Mucosa of rectum (tissue), 2 donors: ENCODE measurements around the gene ANKFN1.

Experiments
- H3K27ac ChIP-seq, 2 donors: one replicate each; pipeline ENCODE4 v1.7.0; 2013; ENCODE audit warnings: inconsistent platforms in 2 of 2, low read depth in 2 of 2, low read length in 2 of 2
- H3K27me3 ChIP-seq, 2 donors: one replicate each; pipeline ENCODE4 v1.7.0; 2013; ENCODE audit warnings: low read length in 2 of 2; ENCODE audit not compliant: control insufficient read depth in 2 of 2, insufficient read depth in 2 of 2
- H3K36me3 ChIP-seq, 2 donors: one replicate each; pipeline ENCODE4 v1.7.0; 2013; ENCODE audit warnings: low read length in 2 of 2; ENCODE audit not compliant: control insufficient read depth in 2 of 2, insufficient read depth in 2 of 2
- H3K4me1 ChIP-seq, 2 donors: one replicate each; pipeline ENCODE4 v1.7.0; 2013; ENCODE audit warnings: low read length in 2 of 2, mild to moderate bottlenecking in 1 of 2; ENCODE audit not compliant: control insufficient read depth in 2 of 2, insufficient read depth in 2 of 2
- H3K4me3 ChIP-seq, 2 donors: one replicate each; pipeline ENCODE4 v1.7.0; 2013; ENCODE audit warnings: low read length in 2 of 2
- H3K9ac ChIP-seq, 2 donors: one replicate each; pipeline ENCODE4 v1.7.0; 2013; ENCODE audit warnings: low read length in 2 of 2, low read depth in 1 of 2, mild to moderate bottlenecking in 1 of 2
- H3K9me3 ChIP-seq, 2 donors: one replicate each; pipeline ENCODE4 v1.7.0; 2013; ENCODE audit warnings: low read length in 2 of 2; ENCODE audit not compliant: control insufficient read depth in 2 of 2
- donor health status: healthy.
- donor health status: Normal muscosa, but diverticular disease.

Gene ANKFN1

GRCh38 chr17:56152874-56153602 lies at the start of gene ANKFN1:
Gene ANKFN1, plus strand, starts transcription at chr17:56153475. Its CDS starts 59,193 bp downstream, at chr17:56212668.
- Histone ChIP-seq H3K9me3 (no peaks in the 10 kb centered on the region), H3K27me3 (no peaks in the 10 kb centered on the region), H3K4me1 (no peaks in the 10 kb centered on the region), H3K9ac (no peak within 1 kb of the TSS), H3K4me3 (no peak within 1 kb of the TSS), H3K27ac (no peak within 1 kb of the TSS), H3K36me3 (no peaks in the 10 kb centered on the region)

- Histone ChIP-seq H3K27ac (peak overlapping the region; percentile 3 to 56), H3K27me3 (no peaks in the 10 kb centered on the region), H3K36me3 (no peaks in the 10 kb centered on the region), H3K4me1 (peaks cover 9 to 22% of the 10 kb centered on the region in 2 donors), H3K9ac (peak overlapping the region in 1 of 2 donors; percentile 36), H3K9me3 (no peaks in the 10 kb centered on the region), H3K4me3 (no peak overlapping the region)
Observed at GRCh38 chr17:56108811-56109284, 44.4 kb upstream of the ANKFN1 start.

- no peak overlapping the region for H3K9ac ChIP-seq
- H3K27me3 ChIP-seq = no peaks in the 10 kb centered on the region
- peak overlapping the region in 1 of 2 donors; percentile 35 for H3K27ac ChIP-seq
- no peaks in the 10 kb centered on the region for H3K9me3 ChIP-seq
- no peak overlapping the region for H3K4me3 ChIP-seq
- H3K36me3 ChIP-seq = no peaks in the 10 kb centered on the region
- H3K4me1 ChIP-seq = peaks cover 9 to 22% of the 10 kb centered on the region in 2 donors
Observed at GRCh38 chr17:56109836-56110235, 43.4 kb upstream of the ANKFN1 start.

- Histone ChIP-seq H3K36me3 (no peaks in the 10 kb centered on the region), H3K4me3 (no peak overlapping the region), H3K9me3 (no peaks in the 10 kb centered on the region), H3K9ac (no peak overlapping the region), H3K27ac (peak overlapping the region; percentile 77 to 79), H3K27me3 (no peaks in the 10 kb centered on the region), H3K4me1 (peaks cover 9 to 22% of the 10 kb centered on the region in 2 donors)
Observed at GRCh38 chr17:56110463-56111135, 42.7 kb upstream of the ANKFN1 start.

GRCh38 chr17:56111706-56112485 lies 41.4 kb upstream of the ANKFN1 start:
- Histone ChIP-seq H3K36me3 (no peaks in the 10 kb centered on the region), H3K27ac (no peak overlapping the region), H3K4me1 (peaks cover 9 to 22% of the 10 kb centered on the region in 2 donors), H3K9me3 (no peaks in the 10 kb centered on the region), H3K27me3 (no peaks in the 10 kb centered on the region), H3K4me3 (no peak overlapping the region), H3K9ac (no peak overlapping the region)

GRCh38 chr17:56113486-56113885 lies 39.8 kb upstream of the ANKFN1 start:
- H3K9me3 ChIP-seq = no peaks in the 10 kb centered on the region
- H3K27ac ChIP-seq = no peak overlapping the region
- no peak overlapping the region for H3K4me3 ChIP-seq
- no peaks in the 10 kb centered on the region for H3K36me3 ChIP-seq
- H3K27me3 ChIP-seq = no peaks in the 10 kb centered on the region
- H3K9ac ChIP-seq = no peak overlapping the region
- peaks cover 9 to 22% of the 10 kb centered on the region in 2 donors for H3K4me1 ChIP-seq

- Histone ChIP-seq H3K4me3 (no peak overlapping the region), H3K9ac (no peak overlapping the region), H3K27ac (no peak overlapping the region), H3K4me1 (peaks cover 9 to 15% of the 10 kb centered on the region in 2 donors), H3K36me3 (no peaks in the 10 kb centered on the region), H3K9me3 (no peaks in the 10 kb centered on the region), H3K27me3 (no peaks in the 10 kb centered on the region)
Observed at GRCh38 chr17:56114469-56114868, 38.8 kb upstream of the ANKFN1 start.

GRCh38 chr17:56119191-56119590 lies 34.1 kb upstream of the ANKFN1 start:
- H3K27ac ChIP-seq = no peak overlapping the region
- no peaks in the 10 kb centered on the region for H3K9me3 ChIP-seq
- no peak overlapping the region for H3K9ac ChIP-seq
- no peaks in the 10 kb centered on the region for H3K36me3 ChIP-seq
- H3K27me3 ChIP-seq = no peaks in the 10 kb centered on the region
- H3K4me1 ChIP-seq = no peaks in the 10 kb centered on the region
- no peak overlapping the region for H3K4me3 ChIP-seq

GRCh38 chr17:56119936-56120335 lies 33.3 kb upstream of the ANKFN1 start:
- H3K27ac ChIP-seq = no peak overlapping the region
- no peaks in the 10 kb centered on the region for H3K4me1 ChIP-seq
- no peak overlapping the region for H3K9ac ChIP-seq
- H3K9me3 ChIP-seq = no peaks in the 10 kb centered on the region
- no peaks in the 10 kb centered on the region for H3K36me3 ChIP-seq
- H3K4me3 ChIP-seq = no peak overlapping the region
- no peaks in the 10 kb centered on the region for H3K27me3 ChIP-seq
